ENCODE measurements around the gene NRP2. TPM values are rescaled to one million over a fixed set of nuclear protein-coding genes. Genes with fewer than 3 reads are reported as not detected.

Gene NRP2
- total RNA-seq, 1 experiment from 2014 or later = 13.2 TPM

DNA sequence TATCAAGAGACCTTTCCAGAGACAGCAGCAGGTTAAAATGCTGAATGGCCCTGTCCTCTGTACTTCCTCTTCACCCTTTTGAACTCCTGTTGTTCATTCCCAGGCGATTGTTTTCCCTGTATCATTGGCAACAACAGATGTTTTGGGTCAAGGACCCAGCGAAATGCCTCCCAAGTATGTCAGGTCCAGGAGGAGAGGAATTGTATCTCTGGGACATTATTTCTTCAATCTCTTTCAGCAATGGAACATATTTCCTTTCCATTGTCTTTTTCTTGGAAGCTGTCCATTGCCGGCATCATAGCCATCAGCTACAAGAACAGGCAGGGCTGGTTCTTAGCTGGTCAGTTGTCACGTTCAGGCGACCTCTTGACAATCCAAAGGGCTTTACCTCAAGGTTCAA lies 76.2 kb downstream of the NRP2 start:
- no peak overlapping the region for H3K27ac ChIP-seq
- DNase-seq (ENCODE audit: low read depth in 1 of 2, low spot score in 2 of 2) = no peak
- no peaks in the 10 kb centered on the region for H3K36me3 ChIP-seq
- H3K4me1 ChIP-seq (replicated peaks) = peaks cover 43% of the 10 kb centered on the region
- H3K4me3 ChIP-seq = no peak overlapping the region
- no peaks in the 10 kb centered on the region for H3K27me3 ChIP-seq (replicated peaks)
- no peaks in the 10 kb centered on the region for H3K9me3 ChIP-seq (replicated peaks)

- Histone ChIP-seq H3K27ac (no peak overlapping the region), H3K4me1 (replicated peaks) (peaks cover 41% of the 10 kb centered on the region), H3K4me3 (no peak overlapping the region), H3K27me3 (replicated peaks) (no peaks in the 10 kb centered on the region), H3K9me3 (replicated peaks) (no peaks in the 10 kb centered on the region), H3K36me3 (no peaks in the 10 kb centered on the region)
- no peak for DNase-seq (ENCODE audit: low read depth in 1 of 2, low spot score in 2 of 2)
These were observed 77.0 kb downstream of the NRP2 start for GRCh38 chr2:205759257-205759656.

DNA sequence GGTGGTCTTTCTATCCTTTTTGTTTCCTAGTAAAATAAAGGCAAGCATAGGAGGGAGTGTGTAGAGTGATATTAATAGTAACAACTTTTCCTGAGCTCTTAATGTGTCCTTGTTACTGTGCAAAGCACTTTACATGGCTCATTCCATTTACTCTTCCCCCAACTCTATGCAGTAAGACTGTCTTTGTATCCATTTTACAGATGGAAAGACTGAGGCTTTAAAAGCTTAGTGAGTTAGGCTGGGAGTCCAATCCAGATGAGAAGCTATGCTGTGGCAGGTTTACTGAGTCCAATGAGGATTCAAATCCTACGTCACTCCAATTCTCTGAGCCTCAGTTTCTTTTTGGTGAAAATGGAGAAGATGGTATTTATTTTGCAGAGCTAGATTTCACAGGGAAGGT lies 77.4 kb downstream of the NRP2 start:
- H3K36me3 ChIP-seq = no peaks in the 10 kb centered on the region
- H3K4me3 ChIP-seq = no peak overlapping the region
- no peaks in the 10 kb centered on the region for H3K9me3 ChIP-seq (replicated peaks)
- peaks cover 36% of the 10 kb centered on the region for H3K4me1 ChIP-seq (replicated peaks)
- H3K27me3 ChIP-seq (replicated peaks) = no peaks in the 10 kb centered on the region
- no peak for DNase-seq (ENCODE audit: low read depth in 1 of 2, low spot score in 2 of 2)
- H3K27ac ChIP-seq = no peak overlapping the region

GRCh38 chr2:205760157-205760556 lies 77.9 kb downstream of the NRP2 start:
- Histone ChIP-seq H3K9me3 (replicated peaks) (no peaks in the 10 kb centered on the region), H3K27ac (no peak overlapping the region), H3K36me3 (no peaks in the 10 kb centered on the region), H3K27me3 (replicated peaks) (no peaks in the 10 kb centered on the region), H3K4me1 (replicated peaks) (peaks cover 32% of the 10 kb centered on the region), H3K4me3 (no peak overlapping the region)
- DNase-seq (ENCODE audit: low read depth in 1 of 2, low spot score in 2 of 2) = no peak

GRCh38 chr2:205761421-205761820 lies 79.1 kb downstream of the NRP2 start:
- H3K4me1 ChIP-seq (replicated peaks) = peaks cover 19% of the 10 kb centered on the region
- H3K9me3 ChIP-seq (replicated peaks) = no peaks in the 10 kb centered on the region
- no peaks in the 10 kb centered on the region for H3K27me3 ChIP-seq (replicated peaks)
- H3K27ac ChIP-seq = no peak overlapping the region
- no peaks in the 10 kb centered on the region for H3K36me3 ChIP-seq
- H3K4me3 ChIP-seq = no peak overlapping the region
- no peak for DNase-seq (ENCODE audit: low read depth in 1 of 2, low spot score in 2 of 2)

- DNase-seq (ENCODE audit: low read depth in 1 of 2, low spot score in 2 of 2) = no peak
- no peaks in the 10 kb centered on the region for H3K27me3 ChIP-seq (replicated peaks)
- peaks cover 11% of the 10 kb centered on the region for H3K4me1 ChIP-seq (replicated peaks)
- H3K36me3 ChIP-seq = no peaks in the 10 kb centered on the region
- H3K9me3 ChIP-seq (replicated peaks) = no peaks in the 10 kb centered on the region
- H3K27ac ChIP-seq = no peak overlapping the region
- no peak overlapping the region for H3K4me3 ChIP-seq
These were observed 80.6 kb downstream of the NRP2 start for GRCh38 chr2:205762881-205763280.

DNA sequence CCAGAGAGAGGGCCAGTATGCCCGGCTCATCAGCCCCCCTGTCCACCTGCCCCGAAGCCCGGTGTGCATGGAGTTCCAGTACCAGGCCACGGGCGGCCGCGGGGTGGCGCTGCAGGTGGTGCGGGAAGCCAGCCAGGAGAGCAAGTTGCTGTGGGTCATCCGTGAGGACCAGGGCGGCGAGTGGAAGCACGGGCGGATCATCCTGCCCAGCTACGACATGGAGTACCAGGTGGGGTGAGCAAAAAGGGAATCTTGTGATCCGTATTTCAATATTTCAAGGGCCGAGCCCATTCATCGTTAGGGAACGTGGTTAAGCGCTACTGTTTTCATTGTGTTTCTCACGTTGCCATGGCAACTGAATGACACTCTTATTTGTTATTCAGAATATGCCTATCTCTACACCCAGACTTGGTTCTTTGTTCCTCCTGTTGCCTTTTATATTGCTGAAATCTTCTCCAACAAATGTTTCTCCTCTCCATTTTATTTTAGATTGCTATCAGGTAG lies 81.5 kb downstream of the NRP2 start:
- H3K9me3 ChIP-seq (replicated peaks) = no peaks in the 10 kb centered on the region
- H3K27ac ChIP-seq = no peak overlapping the region
- no peaks in the 10 kb centered on the region for H3K36me3 ChIP-seq
- H3K4me1 ChIP-seq (replicated peaks) = peaks cover 10% of the 10 kb centered on the region
- no peak for DNase-seq (ENCODE audit: low read depth in 1 of 2, low spot score in 2 of 2)
- no peaks in the 10 kb centered on the region for H3K27me3 ChIP-seq (replicated peaks)
- no peak overlapping the region for H3K4me3 ChIP-seq

- DNase-seq (ENCODE audit: low read depth in 1 of 2, low spot score in 2 of 2) = no peak
- Histone ChIP-seq H3K4me3 (no peak overlapping the region), H3K36me3 (no peaks in the 10 kb centered on the region), H3K9me3 (replicated peaks) (no peaks in the 10 kb centered on the region), H3K4me1 (replicated peaks) (peaks cover 15% of the 10 kb centered on the region), H3K27me3 (replicated peaks) (no peaks in the 10 kb centered on the region), H3K27ac (no peak overlapping the region)
These were observed 82.0 kb downstream of the NRP2 start for GRCh38 chr2:205764270-205764746.

DNA sequence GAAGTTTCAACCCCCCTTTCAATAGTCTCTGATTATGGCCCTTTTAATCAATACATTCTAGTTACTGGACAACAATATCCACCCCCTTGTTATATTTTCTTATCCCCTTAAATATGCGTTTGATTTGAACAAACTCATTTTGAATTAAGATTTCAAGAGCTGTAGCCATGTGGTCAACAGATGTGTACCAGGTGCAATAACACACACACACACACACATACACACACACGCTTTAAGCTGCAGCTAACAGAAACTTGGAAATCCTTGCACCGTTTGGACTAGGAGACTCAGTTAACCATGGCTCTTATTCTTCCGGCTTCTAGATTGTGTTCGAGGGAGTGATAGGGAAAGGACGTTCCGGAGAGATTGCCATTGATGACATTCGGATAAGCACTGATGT lies 82.8 kb downstream of the NRP2 start:
- Histone ChIP-seq H3K27ac (no peak overlapping the region), H3K4me3 (no peak overlapping the region), H3K9me3 (replicated peaks) (no peaks in the 10 kb centered on the region), H3K36me3 (no peaks in the 10 kb centered on the region), H3K27me3 (replicated peaks) (no peaks in the 10 kb centered on the region), H3K4me1 (replicated peaks) (peaks cover 22% of the 10 kb centered on the region)
- no peak for DNase-seq (ENCODE audit: low read depth in 1 of 2, low spot score in 2 of 2)

DNA sequence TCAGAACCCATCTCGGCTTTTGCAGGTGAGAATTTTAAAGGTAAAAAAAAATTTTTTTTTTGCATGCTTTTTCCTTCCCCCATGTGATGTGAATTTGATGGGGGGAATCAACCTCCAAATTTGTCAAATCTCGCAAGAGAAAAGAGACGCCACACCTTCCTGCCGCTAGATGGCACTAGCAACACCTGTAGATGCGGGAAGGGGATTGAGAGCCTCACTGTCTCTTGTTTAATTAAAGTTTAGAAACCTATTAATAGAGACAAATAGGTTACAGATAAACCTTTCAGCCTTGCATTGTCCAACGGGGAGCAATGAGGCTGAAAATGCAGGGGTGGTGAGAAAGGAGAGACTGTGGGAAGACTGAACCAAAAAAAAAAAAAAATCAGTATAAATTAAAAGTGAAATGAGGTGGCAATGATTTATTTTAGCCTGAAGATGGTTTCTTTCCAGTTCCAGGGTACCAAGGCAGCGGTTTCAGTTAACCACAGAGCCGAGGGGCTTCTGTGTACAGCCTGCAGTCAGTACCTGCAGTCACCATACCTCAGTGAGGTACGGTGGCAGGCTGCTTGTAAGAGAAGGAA lies 84.6 kb downstream of the NRP2 start:
- H3K27ac ChIP-seq = no peak overlapping the region

GRCh38 chr2:205767617-205768016 lies 85.3 kb downstream of the NRP2 start:
- H3K27me3 ChIP-seq (replicated peaks) = no peaks in the 10 kb centered on the region
- no peak overlapping the region for H3K4me3 ChIP-seq
- no peak overlapping the region for H3K27ac ChIP-seq
- no peak for DNase-seq (ENCODE audit: low read depth in 1 of 2, low spot score in 2 of 2)
- no peaks in the 10 kb centered on the region for H3K36me3 ChIP-seq
- H3K4me1 ChIP-seq (replicated peaks) = peaks cover 45% of the 10 kb centered on the region
- no peaks in the 10 kb centered on the region for H3K9me3 ChIP-seq (replicated peaks)

More for the DNA sequence above, 84.6 kb downstream of the NRP2 start:
- H3K36me3 ChIP-seq = no peaks in the 10 kb centered on the region
- no peak overlapping the region for H3K4me3 ChIP-seq
- peaks cover 39% of the 10 kb centered on the region for H3K4me1 ChIP-seq (replicated peaks)
- no peaks in the 10 kb centered on the region for H3K27me3 ChIP-seq (replicated peaks)
- peak; percentile 61 to 66 for DNase-seq (ENCODE audit: low read depth in 1 of 2, low spot score in 2 of 2)
- no peaks in the 10 kb centered on the region for H3K9me3 ChIP-seq (replicated peaks)

GRCh38 chr2:205768341-205768740 lies 86.0 kb downstream of the NRP2 start:
- Histone ChIP-seq H3K4me1 (replicated peaks) (peaks cover 45% of the 10 kb centered on the region), H3K36me3 (no peaks in the 10 kb centered on the region), H3K9me3 (replicated peaks) (no peaks in the 10 kb centered on the region), H3K4me3 (no peak overlapping the region), H3K27me3 (replicated peaks) (no peaks in the 10 kb centered on the region), H3K27ac (no peak overlapping the region)
- no peak for DNase-seq (ENCODE audit: low read depth in 1 of 2, low spot score in 2 of 2)

- peaks cover 42% of the 10 kb centered on the region for H3K4me1 ChIP-seq (replicated peaks)
- peak overlapping the region; percentile 61; the same call in 1 of the 2 replicates for H3K27ac ChIP-seq
- no peaks in the 10 kb centered on the region for H3K36me3 ChIP-seq
- no peak overlapping the region for H3K4me3 ChIP-seq
- peak in 1 of 2 experiments; percentile 32 for DNase-seq (ENCODE audit: low read depth in 1 of 2, low spot score in 2 of 2)
- H3K27me3 ChIP-seq (replicated peaks) = no peaks in the 10 kb centered on the region
- H3K9me3 ChIP-seq (replicated peaks) = no peaks in the 10 kb centered on the region
These were observed 86.7 kb downstream of the NRP2 start for GRCh38 chr2:205768815-205769494.

DNA sequence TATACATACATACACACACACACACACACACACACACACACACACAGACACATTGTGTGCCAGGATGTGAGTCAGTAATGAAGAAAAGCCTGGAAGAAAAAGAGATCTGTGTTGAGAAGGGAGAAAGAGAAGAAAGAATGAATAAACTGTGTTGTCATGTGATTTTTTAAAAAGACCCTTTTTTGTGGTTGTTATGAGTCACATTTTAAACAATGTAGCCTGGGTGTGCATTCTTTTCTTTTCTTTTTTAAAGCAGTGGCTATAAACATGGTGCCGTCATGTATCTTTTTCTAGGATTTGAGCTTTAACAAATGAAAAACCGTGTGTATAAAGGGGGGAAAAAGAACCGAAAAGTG lies 87.2 kb downstream of the NRP2 start:
- peak overlapping the region; percentile 61 for H3K27ac ChIP-seq
- peak in 1 of 2 experiments; percentile 94 for DNase-seq (ENCODE audit: low read depth in 1 of 2, low spot score in 2 of 2)
- H3K36me3 ChIP-seq = no peaks in the 10 kb centered on the region

More for the DNA sequence above, 87.2 kb downstream of the NRP2 start:
- Histone ChIP-seq H3K4me1 (replicated peaks) (peaks cover 42% of the 10 kb centered on the region), H3K4me3 (no peak overlapping the region), H3K27me3 (replicated peaks) (no peaks in the 10 kb centered on the region), H3K9me3 (replicated peaks) (no peaks in the 10 kb centered on the region)
